GM21390 (cell line): Measurements from ENCODE around the gene ZNF717.
"Not testable (repeated sequence)": the region's sequence is repeated elsewhere in the genome, so short reads cannot be mapped to it uniquely, and the experiment has no call there.

ENCODE experiments used
- ATAC-seq: cut with Tn5 transposase; IDR thresholded peaks from one replicate; pipeline ENCODE4 v1.9.1; 2021; ENCODE audit not compliant: unreplicated experiment

ZNF717 gene

DNA sequence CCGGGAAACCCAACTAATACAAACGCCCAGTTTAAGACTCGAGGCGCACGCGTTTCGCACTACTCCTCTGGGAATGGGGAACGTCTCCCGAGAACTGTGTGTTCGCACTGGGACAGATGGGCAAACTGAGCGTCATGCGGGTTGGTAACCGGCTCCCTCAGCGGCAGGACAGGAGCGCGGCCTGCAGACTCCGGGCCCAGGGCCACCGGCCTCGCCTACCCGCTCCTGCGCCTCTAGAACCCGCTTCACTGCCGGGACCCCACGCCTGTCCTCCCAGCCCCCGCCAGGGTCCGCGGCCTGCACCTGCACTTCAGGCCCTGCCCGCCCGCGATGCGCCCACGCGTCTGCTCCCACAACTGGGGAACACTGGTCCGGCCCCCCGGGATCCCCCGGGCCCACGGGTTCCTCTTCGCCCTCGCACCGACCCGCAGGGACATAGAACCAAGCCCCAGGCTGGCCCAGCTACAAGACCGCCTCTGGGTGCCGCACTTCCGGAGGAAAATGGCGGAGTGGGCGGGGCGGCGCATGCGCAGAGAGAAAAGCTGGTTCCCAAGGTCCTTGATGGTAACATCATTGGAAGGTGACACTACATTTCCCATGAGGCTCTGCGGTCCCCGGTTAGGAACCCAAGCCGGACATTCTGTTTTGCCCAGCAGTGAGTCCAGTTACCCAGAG lies at the start of gene ZNF717:
Gene ZNF717 (minus strand): TSS at position 469 of the 675 bp plus-strand sequence. CDS start 2,187 bp downstream, outside the sequence.
- ATAC-seq: not testable (repeated sequence)

DNA sequence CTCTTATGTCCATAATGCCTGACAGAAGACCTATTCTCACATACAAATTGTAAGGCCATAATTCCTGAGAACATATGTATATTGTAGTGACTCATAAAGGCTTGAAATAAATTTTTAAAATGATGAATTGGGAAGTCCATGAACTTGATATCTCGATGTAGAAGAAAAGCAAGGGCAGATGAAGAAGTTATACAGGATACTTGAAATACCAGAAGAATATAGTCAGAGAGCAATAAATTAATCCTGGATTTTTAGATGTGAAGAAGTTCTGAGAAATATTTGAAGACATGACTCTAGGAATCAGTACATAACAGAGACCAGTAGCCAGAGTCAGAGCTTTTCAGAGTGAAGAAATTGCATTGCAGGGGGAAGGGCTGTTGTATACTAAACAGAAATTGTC lies 45.7 kb upstream of the ZNF717 start:
- ATAC-seq: not testable (repeated sequence)

DNA sequence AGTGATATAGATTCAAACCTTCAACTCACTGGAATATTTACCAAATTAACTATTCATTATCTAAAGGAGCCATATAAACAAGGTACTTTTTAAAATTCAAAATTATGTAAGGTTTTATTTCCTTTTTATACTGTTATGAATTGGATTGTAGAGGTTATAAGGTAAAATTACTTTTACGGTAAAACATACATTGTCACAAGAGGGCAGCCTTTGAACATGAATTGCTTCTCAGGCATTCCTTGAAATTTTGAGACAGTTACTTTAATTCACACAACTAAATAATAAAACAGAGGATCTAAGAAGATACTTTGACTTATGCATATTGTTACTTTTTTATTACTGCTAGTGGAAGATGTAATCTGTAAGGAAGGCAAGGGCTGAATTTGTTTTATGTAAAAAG lies 32.7 kb upstream of the ZNF717 start:
- ATAC-seq: not testable (repeated sequence)

DNA sequence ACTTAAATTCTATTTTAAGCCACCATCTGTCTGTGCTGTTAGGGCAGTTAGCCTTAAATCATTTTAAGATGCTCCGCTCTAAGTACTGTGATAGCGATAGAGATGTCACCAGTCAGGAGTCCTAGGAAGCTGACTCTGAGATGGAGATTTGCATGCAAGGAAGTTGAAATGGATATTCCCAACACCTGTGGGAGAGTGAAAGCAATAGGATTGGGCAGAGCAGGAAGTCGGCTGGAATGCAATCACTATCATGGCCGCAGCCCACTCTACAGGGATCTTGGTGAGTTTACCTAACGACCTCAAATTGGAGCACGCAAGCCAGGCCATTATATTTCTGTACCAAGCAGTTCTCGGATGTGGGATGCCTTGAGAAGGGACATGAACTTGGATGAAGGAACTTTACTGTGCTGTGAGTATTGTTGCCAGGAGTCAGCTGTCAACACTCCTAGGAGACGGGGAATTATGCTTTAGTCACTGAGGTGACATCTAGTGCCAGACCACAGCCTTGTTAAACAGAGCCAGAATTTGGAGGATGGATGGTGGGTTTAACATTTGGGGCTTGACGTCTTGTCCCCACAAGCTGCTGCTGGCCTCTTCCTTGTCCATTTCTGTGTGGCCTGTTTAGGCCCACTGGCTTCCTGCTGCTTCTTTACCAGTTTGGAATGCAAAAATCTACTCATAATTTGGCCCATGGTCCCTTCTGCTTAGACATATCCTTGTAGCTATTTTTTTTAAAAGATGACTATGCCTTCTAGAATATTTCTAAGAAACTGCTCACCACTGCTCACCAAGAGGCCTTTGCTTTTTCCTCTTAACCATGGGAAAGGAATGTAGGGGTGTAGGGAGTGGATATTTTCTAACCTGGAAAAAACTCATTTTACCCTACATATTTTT lies 31.2 kb upstream of the ZNF717 start:
- ATAC-seq: not testable (repeated sequence)

DNA sequence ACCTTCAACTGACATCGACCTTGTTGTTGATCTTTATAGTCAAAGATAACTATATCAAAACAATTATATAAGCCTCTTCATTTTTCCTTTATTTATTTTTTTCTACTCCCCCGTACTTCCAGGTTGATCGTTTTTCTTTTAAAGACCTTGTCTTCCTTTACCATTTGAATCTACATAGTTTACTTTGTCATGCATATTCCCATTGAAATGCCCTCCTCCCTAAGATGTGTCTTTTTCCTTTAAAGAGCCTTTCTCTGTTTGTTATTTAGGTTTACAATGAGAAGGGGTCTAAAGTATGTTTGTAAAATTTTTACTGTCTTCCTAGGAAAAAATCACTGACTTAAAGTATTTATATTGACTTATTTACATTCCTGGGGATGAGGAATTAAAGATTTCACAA lies 29.4 kb upstream of the ZNF717 start:
- ATAC-seq: no peak

DNA sequence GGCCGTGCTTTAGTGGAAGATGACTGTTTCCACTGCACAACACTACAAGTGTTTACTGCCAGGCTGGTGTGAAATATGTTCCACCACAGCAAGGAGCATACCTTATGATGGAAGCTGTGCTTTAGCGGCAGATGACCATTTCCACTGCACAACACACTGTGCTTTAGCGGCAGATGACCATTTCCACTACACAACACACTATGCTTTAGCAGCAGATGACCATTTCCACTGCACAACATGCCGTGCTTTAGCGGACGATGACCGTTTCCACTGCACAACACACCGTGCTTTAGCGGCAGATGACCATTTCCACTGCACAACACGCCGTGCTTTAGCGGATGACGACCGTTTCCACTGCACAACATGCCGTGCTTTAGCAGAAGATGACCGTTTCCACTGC lies 2.8 kb downstream of the ZNF717 start:
- ATAC-seq: no peak

DNA sequence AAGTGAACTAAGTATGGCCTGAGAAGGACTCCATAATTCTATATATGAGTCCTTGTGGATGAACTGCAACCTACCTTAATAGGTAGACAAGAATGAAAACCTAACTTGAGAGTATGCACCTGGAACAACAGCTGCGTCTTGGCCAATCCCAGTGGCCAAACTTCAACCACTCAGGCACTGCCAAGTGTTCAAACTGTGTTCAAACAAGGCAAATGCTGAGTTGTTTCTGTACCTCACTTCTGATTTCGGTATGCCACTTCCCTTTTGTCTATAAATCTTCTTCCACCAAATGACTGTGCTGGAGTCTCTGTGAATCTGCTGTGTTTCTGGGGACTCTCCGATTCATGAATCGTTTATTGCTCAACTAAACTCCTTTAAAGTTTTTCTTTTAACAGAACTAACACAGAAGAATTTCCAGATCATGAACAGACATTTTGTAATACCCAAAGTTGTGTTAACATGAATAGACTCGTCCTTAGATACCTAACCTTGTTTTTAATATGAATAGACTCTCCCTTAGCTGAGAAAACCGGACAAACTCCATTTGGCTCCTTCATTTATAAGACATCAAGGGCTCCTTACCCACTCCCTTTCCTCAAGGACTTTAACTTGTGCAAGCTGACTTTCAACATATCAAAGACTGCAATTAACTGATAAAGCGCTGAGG lies 4.1 kb downstream of the ZNF717 start:
- no peak for ATAC-seq

DNA sequence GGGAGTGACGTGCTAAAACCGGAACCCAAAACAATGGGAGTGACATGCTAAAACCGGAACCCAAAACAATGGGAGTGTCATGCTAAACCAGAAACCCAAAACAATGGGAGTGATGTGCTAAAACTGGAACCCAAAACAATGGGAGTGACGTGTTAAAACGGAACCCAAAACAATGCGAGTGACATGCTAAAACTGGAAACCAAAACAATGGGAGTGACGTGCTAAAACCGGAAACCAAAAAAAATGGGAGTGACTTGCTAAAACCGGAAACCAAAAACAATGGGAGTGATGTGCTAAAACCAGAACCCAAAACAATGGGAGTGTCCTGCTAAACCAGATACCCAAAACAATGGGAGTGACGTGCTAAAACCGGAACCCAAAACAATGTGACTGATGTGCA lies 7.6 kb downstream of the ZNF717 start:
- ATAC-seq: not testable (repeated sequence)

DNA sequence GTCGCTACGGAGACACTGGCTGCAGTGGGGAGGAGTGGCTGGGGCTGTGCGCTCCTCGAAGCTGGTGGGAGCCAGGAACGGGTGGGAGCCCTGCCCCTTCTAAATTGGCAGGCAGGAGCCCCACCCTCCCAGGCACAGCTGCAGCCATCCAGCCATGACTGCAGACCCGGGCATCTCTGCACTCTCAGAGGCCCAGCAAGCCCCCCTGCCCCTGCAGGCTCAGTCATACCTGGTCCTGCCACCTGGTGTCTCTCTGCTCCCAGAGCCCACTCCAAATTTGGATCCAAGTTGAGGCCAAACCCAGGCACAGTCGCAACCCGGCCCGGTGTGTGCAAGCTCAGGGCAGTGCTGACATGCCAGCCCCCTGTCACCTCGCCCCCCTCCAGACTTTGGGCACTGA lies 13.7 kb downstream of the ZNF717 start:
- not testable (repeated sequence) for ATAC-seq

DNA sequence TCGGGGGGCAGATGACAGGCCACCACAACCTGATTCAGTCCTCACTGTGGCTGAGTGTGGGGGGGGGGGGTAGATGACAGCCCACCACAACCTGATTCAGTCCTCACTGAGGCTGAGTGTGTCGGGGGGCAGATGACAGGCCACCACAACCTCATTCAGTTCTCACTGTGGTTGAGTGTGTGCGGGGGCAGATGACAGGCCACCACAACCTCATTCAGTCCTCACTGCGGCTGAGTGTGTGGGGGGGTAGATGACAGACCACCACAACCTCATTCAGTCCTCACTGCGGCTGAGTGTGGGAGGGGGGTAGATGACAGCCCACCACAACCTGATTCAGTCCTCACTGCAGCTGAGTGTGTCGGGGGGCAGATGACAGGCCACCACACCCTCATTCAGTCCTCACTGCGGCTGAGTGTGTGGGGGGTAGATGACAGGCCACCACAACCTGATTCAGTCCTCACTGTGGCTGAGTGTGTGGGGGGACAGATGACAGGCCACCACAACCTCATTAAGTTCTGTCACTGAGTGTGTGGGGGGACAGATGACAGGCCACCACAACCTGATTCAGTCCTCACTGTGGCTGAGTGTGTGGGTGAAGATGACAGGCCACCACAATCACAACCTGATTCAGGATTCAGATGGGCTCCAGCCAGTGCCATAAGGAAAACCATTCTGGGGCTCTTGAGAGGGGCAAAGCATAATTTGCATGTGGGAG lies 16.9 kb downstream of the ZNF717 start:
- no peak for ATAC-seq

DNA sequence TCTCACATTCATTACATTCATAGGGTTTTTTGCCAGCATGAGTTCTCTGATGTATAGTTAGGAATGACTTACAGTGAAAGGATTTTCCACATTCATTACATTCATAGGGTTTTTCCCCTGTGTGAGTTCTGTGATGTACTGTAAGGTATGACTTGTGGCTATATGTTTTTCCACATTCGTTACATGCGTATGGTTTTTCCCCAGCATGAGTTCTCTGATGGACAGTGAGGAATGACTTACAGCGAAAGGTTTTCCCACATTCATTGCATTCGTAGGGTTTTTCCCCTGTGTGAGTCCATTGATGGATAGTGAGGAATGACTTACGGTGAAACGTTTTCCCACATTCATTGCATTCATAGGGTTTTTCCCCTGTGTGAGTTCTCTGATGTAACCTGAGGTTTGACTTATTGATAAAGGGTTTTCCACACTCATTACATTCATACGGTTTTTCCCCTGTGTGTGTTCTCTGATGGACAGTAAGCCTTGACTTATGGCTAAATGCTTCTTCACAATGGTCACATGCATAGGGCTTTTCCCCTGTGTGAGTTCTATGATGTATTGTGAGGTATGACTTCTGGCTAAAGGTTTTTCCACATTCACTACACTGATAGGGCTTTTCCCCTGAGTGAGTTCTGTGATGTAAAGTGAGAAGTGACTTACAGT lies 47.4 kb downstream of the ZNF717 start:
- ATAC-seq: no peak

DNA sequence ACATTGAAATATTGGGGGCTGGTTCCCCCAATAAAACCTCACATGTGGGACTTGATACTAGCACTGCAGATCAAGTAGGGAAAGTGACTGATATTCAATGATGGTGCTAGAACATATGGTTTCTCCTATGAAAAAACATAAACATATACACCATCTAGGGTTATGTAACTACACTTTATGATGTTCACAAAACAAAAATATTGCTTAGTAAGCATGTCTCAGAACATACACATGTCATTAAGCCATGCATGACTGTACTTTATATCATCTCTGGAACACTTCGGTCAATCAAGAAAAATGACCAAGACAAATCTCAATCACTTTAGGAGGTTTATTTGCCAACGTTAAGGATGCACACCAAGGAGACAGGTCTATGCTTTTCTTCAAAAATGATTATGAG lies 57.4 kb downstream of the ZNF717 start:
- ATAC-seq: no peak

DNA sequence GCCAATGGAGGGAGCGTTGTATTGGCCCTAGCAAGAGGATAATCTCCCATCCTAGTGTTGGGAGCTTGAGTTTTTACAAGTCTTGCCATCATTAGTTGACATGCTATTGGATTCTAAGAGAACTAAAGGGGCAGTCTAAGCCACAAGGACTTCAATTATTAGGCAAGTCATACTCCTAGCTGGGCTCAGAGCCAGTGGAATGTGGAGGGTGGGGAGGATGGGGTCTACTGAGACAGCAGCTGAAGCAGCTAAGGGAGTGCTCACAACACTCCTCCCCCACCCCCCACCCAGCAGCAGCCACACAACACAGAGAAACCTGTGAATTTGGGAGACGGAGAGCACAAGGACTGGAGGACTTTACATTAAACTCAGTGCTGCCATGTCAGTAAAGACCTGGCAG lies 93.3 kb downstream of the ZNF717 start:
- no peak for ATAC-seq

DNA sequence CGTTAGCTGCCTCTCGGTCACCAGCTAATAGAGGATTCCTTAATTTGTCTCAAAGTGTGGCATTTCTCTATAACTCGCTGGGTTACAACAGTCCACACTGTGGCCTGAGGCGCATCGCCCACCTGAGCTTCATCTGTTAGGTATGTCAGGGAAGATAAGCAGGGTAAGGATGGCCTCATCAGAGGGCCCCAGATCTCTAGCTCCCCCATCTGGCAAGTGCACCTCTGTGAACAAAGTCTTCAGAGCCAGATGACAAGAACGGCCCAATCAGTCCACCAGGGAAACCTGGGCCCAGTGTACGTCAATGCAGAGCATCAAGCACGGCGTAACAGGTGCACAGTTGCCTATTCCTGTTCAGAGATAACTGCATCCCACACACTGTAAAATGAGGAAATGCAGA lies 98.0 kb downstream of the ZNF717 start:
- no peak for ATAC-seq
